ENCODE results near the gene BHLHE23.
A peak's percentile ranks its signal among the peaks of the same experiment; 100 is the strongest.

BHLHE23 gene

DNA sequence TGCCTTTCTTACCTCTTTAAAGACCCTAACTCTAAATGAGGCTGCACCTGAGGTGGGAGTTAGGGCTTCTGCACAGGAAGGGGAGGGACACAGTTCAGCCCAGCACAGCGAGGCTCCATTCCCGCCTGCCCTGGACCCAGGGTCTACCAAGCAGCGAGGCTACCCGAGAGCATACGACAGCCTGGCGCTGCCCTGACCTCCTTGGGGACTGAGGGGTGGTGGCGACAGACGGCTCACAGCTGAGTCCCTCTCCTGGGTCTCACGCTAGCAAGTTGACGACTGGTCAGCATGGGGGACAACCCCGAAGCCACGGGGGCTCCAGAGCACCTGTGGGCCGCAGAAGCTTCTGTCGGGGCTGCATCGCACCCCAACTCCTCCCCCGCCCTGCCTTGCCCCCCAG lies 29.9 kb downstream of the BHLHE23 start:
- no peaks in the 10 kb centered on the region for H3K4me1 ChIP-seq (ENCODE audit: control insufficient read depth, insufficient read depth, low read length, unreplicated experiment)
- peaks cover 89% of the 10 kb centered on the region for H3K27me3 ChIP-seq (ENCODE audit: insufficient read depth, low read length)
- H3K79me2 ChIP-seq (ENCODE audit: control insufficient read depth, insufficient read depth, low read length, unreplicated experiment) = no peaks in the 10 kb centered on the region
- H3K36me3 ChIP-seq (ENCODE audit: insufficient read depth, low read length) = no peaks in the 10 kb centered on the region
- H3K4me3 ChIP-seq (ENCODE audit: low read depth, low read length) = no peak overlapping the region
- no peak overlapping the region for H3K27ac ChIP-seq (ENCODE audit: low read depth, low read length)
- H2AFZ ChIP-seq (ENCODE audit: low read length, unreplicated experiment) = no peak overlapping the region

- peaks cover 81% of the 10 kb centered on the region for H3K27me3 ChIP-seq (ENCODE audit: insufficient read depth, low read length)
- no peaks in the 10 kb centered on the region for H3K79me2 ChIP-seq (ENCODE audit: control insufficient read depth, insufficient read depth, low read length, unreplicated experiment)
- no peak overlapping the region for H3K27ac ChIP-seq (ENCODE audit: low read depth, low read length)
- no peak overlapping the region for H2AFZ ChIP-seq (ENCODE audit: low read length, unreplicated experiment)
- no peak overlapping the region for H3K4me3 ChIP-seq (ENCODE audit: low read depth, low read length)
- H3K4me1 ChIP-seq (ENCODE audit: control insufficient read depth, insufficient read depth, low read length, unreplicated experiment) = no peaks in the 10 kb centered on the region
- no peaks in the 10 kb centered on the region for H3K36me3 ChIP-seq (ENCODE audit: insufficient read depth, low read length)
These were observed 30.8 kb downstream of the BHLHE23 start for GRCh38 chr20:62975812-62976508.

- Histone ChIP-seq H2AFZ (ENCODE audit: low read length, unreplicated experiment) (no peak overlapping the region), H3K36me3 (ENCODE audit: insufficient read depth, low read length) (no peaks in the 10 kb centered on the region), H3K27me3 (ENCODE audit: insufficient read depth, low read length) (peaks cover 74% of the 10 kb centered on the region), H3K4me1 (ENCODE audit: control insufficient read depth, insufficient read depth, low read length, unreplicated experiment) (no peaks in the 10 kb centered on the region), H3K79me2 (ENCODE audit: control insufficient read depth, insufficient read depth, low read length, unreplicated experiment) (no peaks in the 10 kb centered on the region), H3K4me3 (ENCODE audit: low read depth, low read length) (no peak overlapping the region), H3K27ac (ENCODE audit: low read depth, low read length) (no peak overlapping the region)
These were observed 31.5 kb downstream of the BHLHE23 start for GRCh38 chr20:62975251-62975760.

GRCh38 chr20:62972845-62973745 lies 33.7 kb downstream of the BHLHE23 start:
- H3K36me3 ChIP-seq (ENCODE audit: insufficient read depth, low read length) = no peaks in the 10 kb centered on the region
- no peaks in the 10 kb centered on the region for H3K4me1 ChIP-seq (ENCODE audit: control insufficient read depth, insufficient read depth, low read length, unreplicated experiment)
- H3K27ac ChIP-seq (ENCODE audit: low read depth, low read length) = no peak overlapping the region
- H2AFZ ChIP-seq (ENCODE audit: low read length, unreplicated experiment) = no peak overlapping the region
- H3K79me2 ChIP-seq (ENCODE audit: control insufficient read depth, insufficient read depth, low read length, unreplicated experiment) = no peaks in the 10 kb centered on the region
- H3K27me3 ChIP-seq (ENCODE audit: insufficient read depth, low read length) = peaks cover 52% of the 10 kb centered on the region
- peak overlapping the region; percentile 49; the same call in 1 of the 2 replicates for H3K4me3 ChIP-seq (ENCODE audit: low read depth, low read length)

DNA sequence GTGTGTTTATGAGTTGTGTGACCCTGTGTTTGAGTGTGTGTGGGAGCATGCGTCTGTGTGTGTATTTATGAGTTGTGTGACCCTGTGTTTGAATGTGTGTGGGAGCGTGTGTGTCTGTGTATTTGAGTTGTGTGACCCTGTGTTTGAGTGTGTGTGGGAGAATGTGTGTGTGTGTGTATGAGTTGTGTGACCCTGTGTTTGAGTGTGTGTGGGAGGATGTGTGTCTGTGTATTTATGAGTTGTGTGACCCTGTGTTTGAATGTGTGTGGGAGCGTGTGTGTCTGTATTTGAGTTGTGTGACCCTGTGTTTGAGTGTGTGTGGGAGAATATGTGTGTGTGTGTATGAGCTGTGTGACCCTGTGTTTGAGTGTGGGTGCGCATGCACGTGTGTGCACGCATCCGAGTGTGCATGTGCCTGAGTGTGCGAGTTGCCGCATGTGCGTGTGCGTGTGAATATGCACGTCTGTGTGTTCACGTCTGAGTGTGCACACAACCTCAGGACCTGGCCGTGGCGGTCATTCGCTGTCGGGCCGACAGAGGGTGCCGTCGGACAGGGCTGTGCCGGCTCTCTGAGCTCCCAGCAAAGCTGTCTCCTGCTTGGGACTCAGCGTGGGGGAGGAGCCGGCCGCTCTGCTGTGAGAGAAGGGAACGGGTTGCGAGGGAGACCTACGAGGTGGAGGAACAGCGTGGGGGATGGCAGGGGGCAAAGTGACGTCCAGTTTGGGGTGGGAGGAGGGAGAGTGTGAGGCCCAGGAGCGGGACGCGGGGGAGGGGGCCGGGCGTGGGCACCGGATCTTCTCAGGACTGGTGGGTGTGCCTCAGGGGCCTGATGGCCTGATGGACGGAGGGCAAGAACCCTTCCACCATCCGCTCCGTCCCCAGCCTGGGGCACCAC lies 34.6 kb downstream of the BHLHE23 start:
- H3K36me3 ChIP-seq (ENCODE audit: insufficient read depth, low read length) = no peaks in the 10 kb centered on the region
- no peak overlapping the region for H3K27ac ChIP-seq (ENCODE audit: low read depth, low read length)
- H3K4me1 ChIP-seq (ENCODE audit: control insufficient read depth, insufficient read depth, low read length, unreplicated experiment) = no peaks in the 10 kb centered on the region
- no peaks in the 10 kb centered on the region for H3K79me2 ChIP-seq (ENCODE audit: control insufficient read depth, insufficient read depth, low read length, unreplicated experiment)
- no peak overlapping the region for H2AFZ ChIP-seq (ENCODE audit: low read length, unreplicated experiment)
- H3K4me3 ChIP-seq (ENCODE audit: low read depth, low read length) = peak overlapping the region; percentile 49; the same call in 1 of the 2 replicates
- peaks cover 44% of the 10 kb centered on the region for H3K27me3 ChIP-seq (ENCODE audit: insufficient read depth, low read length)

DNA sequence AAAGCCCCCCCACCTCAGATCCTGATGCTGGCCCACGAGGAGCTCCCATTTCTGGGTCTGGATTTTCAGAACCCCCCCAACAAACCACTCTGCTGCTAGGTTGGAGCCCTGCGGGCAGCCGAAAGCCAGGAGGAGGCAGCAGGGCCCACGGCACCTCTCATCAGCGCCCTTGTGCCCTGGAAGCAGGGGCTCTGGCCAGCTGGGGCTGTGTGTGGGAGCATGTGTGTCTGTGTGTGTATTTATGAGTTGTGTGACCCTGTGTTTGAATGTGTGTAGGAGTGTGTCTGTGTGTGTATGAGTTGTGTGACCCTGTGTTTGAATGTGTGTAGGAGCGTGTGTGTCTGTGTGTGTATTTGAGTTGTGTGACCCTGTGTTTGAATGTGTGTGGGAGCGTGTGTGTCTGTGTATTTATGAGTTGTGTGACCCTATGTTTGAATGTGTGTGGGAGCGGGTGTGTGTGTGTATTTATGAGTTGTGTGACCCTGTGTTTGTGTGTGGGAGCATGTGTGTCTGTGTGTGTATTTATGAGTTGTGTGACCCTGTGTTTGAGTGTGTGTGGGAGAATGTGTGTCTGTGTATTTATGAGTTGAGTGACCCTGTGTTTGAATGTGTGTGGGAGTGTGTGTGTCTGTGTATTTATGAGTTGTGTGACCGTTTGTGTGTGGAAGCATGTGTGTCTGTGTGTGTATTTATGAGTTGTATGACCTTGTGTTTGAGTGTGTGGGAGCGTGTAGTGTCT lies 35.4 kb downstream of the BHLHE23 start:
- H3K79me2 ChIP-seq (ENCODE audit: control insufficient read depth, insufficient read depth, low read length, unreplicated experiment) = no peaks in the 10 kb centered on the region
- H3K4me1 ChIP-seq (ENCODE audit: control insufficient read depth, insufficient read depth, low read length, unreplicated experiment) = no peaks in the 10 kb centered on the region
- no peaks in the 10 kb centered on the region for H3K36me3 ChIP-seq (ENCODE audit: insufficient read depth, low read length)
- no peak overlapping the region for H3K27ac ChIP-seq (ENCODE audit: low read depth, low read length)
- peaks cover 37% of the 10 kb centered on the region for H3K27me3 ChIP-seq (ENCODE audit: insufficient read depth, low read length)
- no peak overlapping the region for H2AFZ ChIP-seq (ENCODE audit: low read length, unreplicated experiment)
- H3K4me3 ChIP-seq (ENCODE audit: low read depth, low read length) = no peak overlapping the region

DNA sequence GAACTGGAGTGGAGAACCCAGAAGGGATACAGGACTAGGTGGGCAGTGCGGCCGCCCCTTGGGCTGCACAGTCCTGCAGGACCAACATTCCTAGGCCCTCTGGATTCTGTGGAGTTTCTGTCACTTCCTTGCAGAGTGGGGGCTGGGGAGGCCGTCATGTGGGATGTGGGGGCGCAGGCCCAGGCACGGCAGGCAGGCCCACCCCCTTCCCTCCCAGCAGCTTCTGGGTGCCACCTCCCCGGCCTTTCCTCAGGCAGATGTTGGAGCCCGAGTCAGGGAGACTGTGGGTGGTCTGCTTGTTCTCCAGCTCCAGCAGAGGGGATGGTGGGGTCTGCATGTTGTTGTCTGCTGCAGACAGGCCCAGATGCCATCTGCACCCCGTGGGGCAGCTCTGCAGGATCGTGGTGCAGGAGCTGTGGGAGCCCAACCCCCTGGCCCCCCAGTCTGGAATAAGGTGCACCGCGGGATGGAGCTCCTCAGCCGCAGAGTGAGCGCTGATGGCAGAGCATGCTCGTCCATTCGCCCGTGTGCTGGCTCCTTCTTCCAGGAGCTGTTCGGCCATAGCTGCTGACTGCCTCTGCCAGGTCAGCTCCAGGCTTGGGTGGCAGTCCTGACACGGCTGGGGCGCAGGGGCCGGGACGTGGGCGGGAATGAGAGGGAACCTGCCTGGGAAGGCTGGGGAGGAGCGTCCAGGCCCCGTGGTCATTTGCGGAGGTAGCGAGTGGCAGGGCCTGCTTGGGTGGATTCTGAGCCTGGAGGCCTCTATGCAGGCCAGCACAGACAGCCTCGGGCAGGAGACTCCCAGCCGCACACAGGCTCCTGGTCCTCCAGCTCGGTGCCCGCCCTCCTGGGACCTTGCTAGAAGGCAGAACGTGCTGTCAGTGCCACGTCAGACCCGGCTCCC lies 36.2 kb downstream of the BHLHE23 start:
- Histone ChIP-seq H3K4me1 (ENCODE audit: control insufficient read depth, insufficient read depth, low read length, unreplicated experiment) (no peaks in the 10 kb centered on the region), H3K36me3 (ENCODE audit: insufficient read depth, low read length) (no peaks in the 10 kb centered on the region), H3K27ac (ENCODE audit: low read depth, low read length) (no peak overlapping the region), H3K79me2 (ENCODE audit: control insufficient read depth, insufficient read depth, low read length, unreplicated experiment) (no peaks in the 10 kb centered on the region), H2AFZ (ENCODE audit: low read length, unreplicated experiment) (no peak overlapping the region), H3K4me3 (ENCODE audit: low read depth, low read length) (no peak overlapping the region), H3K27me3 (ENCODE audit: insufficient read depth, low read length) (peaks cover 29% of the 10 kb centered on the region)

GRCh38 chr20:62969939-62970306 lies 36.8 kb downstream of the BHLHE23 start:
- no peaks in the 10 kb centered on the region for H3K4me1 ChIP-seq (ENCODE audit: control insufficient read depth, insufficient read depth, low read length, unreplicated experiment)
- H3K27me3 ChIP-seq (ENCODE audit: insufficient read depth, low read length) = peaks cover 24% of the 10 kb centered on the region
- H3K36me3 ChIP-seq (ENCODE audit: insufficient read depth, low read length) = no peaks in the 10 kb centered on the region
- no peaks in the 10 kb centered on the region for H3K79me2 ChIP-seq (ENCODE audit: control insufficient read depth, insufficient read depth, low read length, unreplicated experiment)
- no peak overlapping the region for H3K4me3 ChIP-seq (ENCODE audit: low read depth, low read length)
- no peak overlapping the region for H3K27ac ChIP-seq (ENCODE audit: low read depth, low read length)
- no peak overlapping the region for H2AFZ ChIP-seq (ENCODE audit: low read length, unreplicated experiment)

DNA sequence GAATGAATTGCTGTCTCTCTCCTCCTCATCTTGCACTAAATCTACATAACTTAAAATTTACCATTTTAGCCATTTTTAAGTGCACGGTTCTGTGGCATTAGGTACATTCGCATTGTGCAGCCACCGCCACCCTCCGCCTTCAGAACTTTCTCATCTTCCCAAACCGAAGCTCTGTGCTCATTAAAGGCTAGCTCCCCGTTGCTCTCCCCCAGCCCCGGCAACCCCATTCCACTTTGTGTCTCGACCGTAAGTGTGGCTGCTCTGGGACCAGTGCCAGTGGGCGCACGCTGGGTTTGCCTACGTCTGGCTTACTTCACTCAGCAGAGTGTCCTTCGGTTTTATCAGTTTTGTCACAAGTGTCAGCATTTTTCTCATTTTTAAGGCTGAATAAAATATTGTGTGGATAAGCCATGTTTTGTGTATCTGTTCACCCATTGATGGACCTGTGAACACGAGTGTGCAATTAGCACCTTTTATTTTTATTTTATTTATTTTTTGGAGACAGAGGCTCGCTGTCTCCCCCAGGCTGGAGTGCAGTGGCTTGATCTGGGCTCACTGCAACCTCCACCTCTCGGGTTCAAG lies 37.5 kb downstream of the BHLHE23 start:
- H2AFZ ChIP-seq (ENCODE audit: low read length, unreplicated experiment) = no peak overlapping the region
- H3K27me3 ChIP-seq (ENCODE audit: insufficient read depth, low read length) = peaks cover 18% of the 10 kb centered on the region
- no peaks in the 10 kb centered on the region; the same call in 1 of the 2 replicates for H3K36me3 ChIP-seq (ENCODE audit: insufficient read depth, low read length)
- no peak overlapping the region for H3K4me3 ChIP-seq (ENCODE audit: low read depth, low read length)
- H3K27ac ChIP-seq (ENCODE audit: low read depth, low read length) = no peak overlapping the region
- no peaks in the 10 kb centered on the region for H3K79me2 ChIP-seq (ENCODE audit: control insufficient read depth, insufficient read depth, low read length, unreplicated experiment)
- no peaks in the 10 kb centered on the region for H3K4me1 ChIP-seq (ENCODE audit: control insufficient read depth, insufficient read depth, low read length, unreplicated experiment)

Data from ACC112 (cell line).